Activated CD4-positive, alpha-beta T cell treated with anti-CD3 and anti-CD28 coated beads for 24 hours (primary cell): Measurements from ENCODE around the gene PIP5K1C.

Source experiments
- DNase-seq, 2 donors: peaks; one replicate each; pipeline ENCODE4 v3.0.0-alpha.2; 2020; ENCODE audit warnings: low read depth in 2 of 2

The PIP5K1C gene

GRCh38 chr19:3646336-3647092, 53.8 kb downstream of the PIP5K1C start:
- no peak for DNase-seq

GRCh38 chr19:3645726-3646125, 54.5 kb downstream of the PIP5K1C start:
- no peak for DNase-seq

- no peak for DNase-seq
Observed at GRCh38 chr19:3645067-3645396, 55.2 kb downstream of the PIP5K1C start.

- no peak for DNase-seq
Observed at GRCh38 chr19:3644351-3645066, 55.8 kb downstream of the PIP5K1C start.

GRCh38 chr19:3643674-3644313, 56.5 kb downstream of the PIP5K1C start:
- no peak for DNase-seq

- DNase-seq: peak; percentile 6 to 17
Observed at GRCh38 chr19:3642987-3643673, 57.1 kb downstream of the PIP5K1C start.

- DNase-seq: no peak
Observed at GRCh38 chr19:3642296-3642695, 58.0 kb downstream of the PIP5K1C start.

GRCh38 chr19:3641515-3642269, 58.6 kb downstream of the PIP5K1C start:
- no peak for DNase-seq

- DNase-seq: no peak
Observed at GRCh38 chr19:3639479-3639878, 60.8 kb downstream of the PIP5K1C start.

GRCh38 chr19:3638208-3639193, 61.8 kb downstream of the PIP5K1C start:
- no peak for DNase-seq

GRCh38 chr19:3637621-3638020, 62.6 kb downstream of the PIP5K1C start:
- DNase-seq: no peak

- no peak for DNase-seq
Observed at GRCh38 chr19:3636962-3637361, 63.3 kb downstream of the PIP5K1C start.

- no peak for DNase-seq
Observed at GRCh38 chr19:3636506-3636905, 63.8 kb downstream of the PIP5K1C start.

GRCh38 chr19:3634496-3635045, 65.7 kb downstream of the PIP5K1C start:
- DNase-seq: no peak

- no peak for DNase-seq
Observed at GRCh38 chr19:3633559-3633988, 66.7 kb downstream of the PIP5K1C start.

GRCh38 chr19:3632739-3633558, 67.3 kb downstream of the PIP5K1C start:
- DNase-seq: no peak

- no peak for DNase-seq
Observed at GRCh38 chr19:3632098-3632497, 68.2 kb downstream of the PIP5K1C start.

- no peak for DNase-seq
Observed at GRCh38 chr19:3631053-3631861, 69.0 kb downstream of the PIP5K1C start.
